ENCODE results near the gene BPIFB1. TPM values are rescaled to one million over a fixed set of nuclear protein-coding genes. Genes with fewer than 3 reads are reported as not detected.

BPIFB1 gene
- total RNA-seq: not detected

- H3K36me3 Mint-ChIP-seq: no peaks in the 10 kb centered on the region
- no peak within 1 kb of the TSS for H3K4me3 Mint-ChIP-seq
- DNase-seq: no peak
- H3K9me3 Mint-ChIP-seq: no peaks in the 10 kb centered on the region
- H3K27ac Mint-ChIP-seq: no peak within 1 kb of the TSS
- no peaks in the 10 kb centered on the region for H3K4me1 Mint-ChIP-seq
- no peaks in the 10 kb centered on the region for H3K27me3 Mint-ChIP-seq
Observed at GRCh38 chr20:33282991-33283555, at the start of gene BPIFB1. Gene BPIFB1, plus strand, starts transcription at chr20:33283214. Its CDS starts 2,860 bp downstream, at chr20:33286074.

GRCh38 chr20:33234050-33234449 is 49.0 kb upstream of the BPIFB1 start:
- no peak for DNase-seq
- Mint-ChIP-seq H3K36me3 (no peaks in the 10 kb centered on the region), H3K4me1 (peaks cover 9% of the 10 kb centered on the region), H3K9me3 (no peaks in the 10 kb centered on the region), H3K27ac (no peak overlapping the region), H3K4me3 (no peak overlapping the region), H3K27me3 (peaks cover 15% of the 10 kb centered on the region)

- Mint-ChIP-seq H3K36me3 (no peaks in the 10 kb centered on the region), H3K9me3 (no peaks in the 10 kb centered on the region), H3K27me3 (peaks cover 15% of the 10 kb centered on the region), H3K4me3 (no peak within 1 kb of the TSS), H3K4me1 (peaks cover 5% of the 10 kb centered on the region), H3K27ac (no peak within 1 kb of the TSS)
- DNase-seq: no peak
Observed at GRCh38 chr20:33235696-33236095, 47.3 kb upstream of the BPIFB1 start, which contains the start of gene BPIFA1. Gene BPIFA1, plus strand, starts transcription at chr20:33235996. Its CDS starts 1,716 bp downstream, at chr20:33237712.

GRCh38 chr20:33236351-33236750 is 46.7 kb upstream of the BPIFB1 start:
- no peaks in the 10 kb centered on the region for H3K36me3 Mint-ChIP-seq
- H3K27me3 Mint-ChIP-seq: peaks cover 15% of the 10 kb centered on the region
- H3K9me3 Mint-ChIP-seq: no peaks in the 10 kb centered on the region
- DNase-seq: no peak
- no peak overlapping the region for H3K4me3 Mint-ChIP-seq
- H3K4me1 Mint-ChIP-seq: peaks cover 5% of the 10 kb centered on the region
- no peak overlapping the region for H3K27ac Mint-ChIP-seq

- Mint-ChIP-seq H3K27me3 (peaks cover 15% of the 10 kb centered on the region), H3K27ac (no peak overlapping the region), H3K4me1 (no peaks in the 10 kb centered on the region), H3K4me3 (no peak overlapping the region), H3K9me3 (no peaks in the 10 kb centered on the region), H3K36me3 (no peaks in the 10 kb centered on the region)
- DNase-seq: no peak
Observed at GRCh38 chr20:33237989-33238388, 45.0 kb upstream of the BPIFB1 start.

GRCh38 chr20:33239418-33239817 is 43.6 kb upstream of the BPIFB1 start:
- H3K27me3 Mint-ChIP-seq: peaks cover 11% of the 10 kb centered on the region
- H3K9me3 Mint-ChIP-seq: no peaks in the 10 kb centered on the region
- H3K36me3 Mint-ChIP-seq: no peaks in the 10 kb centered on the region
- H3K4me1 Mint-ChIP-seq: no peaks in the 10 kb centered on the region
- DNase-seq: no peak
- no peak overlapping the region for H3K4me3 Mint-ChIP-seq
- no peak overlapping the region for H3K27ac Mint-ChIP-seq

GRCh38 chr20:33239979-33240736 is 42.9 kb upstream of the BPIFB1 start:
- no peaks in the 10 kb centered on the region for H3K36me3 Mint-ChIP-seq
- DNase-seq: no peak
- H3K9me3 Mint-ChIP-seq: no peaks in the 10 kb centered on the region
- peaks cover 11% of the 10 kb centered on the region for H3K27me3 Mint-ChIP-seq
- H3K27ac Mint-ChIP-seq: no peak overlapping the region
- no peak overlapping the region for H3K4me3 Mint-ChIP-seq
- no peaks in the 10 kb centered on the region for H3K4me1 Mint-ChIP-seq

GRCh38 chr20:33240923-33241322 is 42.1 kb upstream of the BPIFB1 start:
- H3K27ac Mint-ChIP-seq: no peak overlapping the region
- H3K4me3 Mint-ChIP-seq: no peak overlapping the region
- no peaks in the 10 kb centered on the region for H3K36me3 Mint-ChIP-seq
- no peaks in the 10 kb centered on the region for H3K9me3 Mint-ChIP-seq
- no peak for DNase-seq
- peaks cover 7% of the 10 kb centered on the region for H3K27me3 Mint-ChIP-seq
- H3K4me1 Mint-ChIP-seq: no peaks in the 10 kb centered on the region

- DNase-seq: no peak
- Mint-ChIP-seq H3K27ac (no peak overlapping the region), H3K4me1 (no peaks in the 10 kb centered on the region), H3K4me3 (no peak overlapping the region), H3K9me3 (no peaks in the 10 kb centered on the region), H3K27me3 (peaks cover 4% of the 10 kb centered on the region), H3K36me3 (no peaks in the 10 kb centered on the region)
Observed at GRCh38 chr20:33242319-33243100, 40.5 kb upstream of the BPIFB1 start.

GRCh38 chr20:33246077-33246476 is 36.9 kb upstream of the BPIFB1 start:
- no peaks in the 10 kb centered on the region for H3K4me1 Mint-ChIP-seq
- H3K4me3 Mint-ChIP-seq: no peak overlapping the region
- H3K36me3 Mint-ChIP-seq: no peaks in the 10 kb centered on the region
- H3K9me3 Mint-ChIP-seq: no peaks in the 10 kb centered on the region
- H3K27ac Mint-ChIP-seq: no peak overlapping the region
- no peak for DNase-seq
- no peaks in the 10 kb centered on the region for H3K27me3 Mint-ChIP-seq

- peaks cover 11% of the 10 kb centered on the region for H3K27me3 Mint-ChIP-seq
- H3K4me1 Mint-ChIP-seq: no peaks in the 10 kb centered on the region
- H3K9me3 Mint-ChIP-seq: peaks cover 2% of the 10 kb centered on the region
- no peak overlapping the region for H3K27ac Mint-ChIP-seq
- no peak for DNase-seq
- no peak overlapping the region for H3K4me3 Mint-ChIP-seq
- H3K36me3 Mint-ChIP-seq: no peaks in the 10 kb centered on the region
Observed at GRCh38 chr20:33249456-33249855, 33.6 kb upstream of the BPIFB1 start.

- Mint-ChIP-seq H3K27me3 (peaks cover 16% of the 10 kb centered on the region), H3K27ac (no peak overlapping the region), H3K4me3 (no peak overlapping the region), H3K4me1 (no peaks in the 10 kb centered on the region), H3K9me3 (peaks cover 2% of the 10 kb centered on the region), H3K36me3 (no peaks in the 10 kb centered on the region)
- no peak for DNase-seq
Observed at GRCh38 chr20:33250666-33251065, 32.3 kb upstream of the BPIFB1 start.

- H3K4me3 Mint-ChIP-seq: no peak overlapping the region
- no peaks in the 10 kb centered on the region for H3K4me1 Mint-ChIP-seq
- peaks cover 2% of the 10 kb centered on the region for H3K9me3 Mint-ChIP-seq
- peaks cover 16% of the 10 kb centered on the region for H3K27me3 Mint-ChIP-seq
- DNase-seq: no peak
- H3K27ac Mint-ChIP-seq: no peak overlapping the region
- no peaks in the 10 kb centered on the region for H3K36me3 Mint-ChIP-seq
Observed at GRCh38 chr20:33251496-33251895, 31.5 kb upstream of the BPIFB1 start.

- Mint-ChIP-seq H3K4me1 (no peaks in the 10 kb centered on the region), H3K9me3 (peaks cover 2% of the 10 kb centered on the region), H3K27ac (no peak overlapping the region), H3K27me3 (peaks cover 21% of the 10 kb centered on the region), H3K4me3 (no peak overlapping the region), H3K36me3 (no peaks in the 10 kb centered on the region)
- no peak for DNase-seq
Observed at GRCh38 chr20:33252460-33252859, 30.6 kb upstream of the BPIFB1 start.

- H3K9me3 Mint-ChIP-seq: peaks cover 2% of the 10 kb centered on the region
- DNase-seq: no peak
- H3K4me3 Mint-ChIP-seq: no peak overlapping the region
Observed at GRCh38 chr20:33255005-33255404, 28.0 kb upstream of the BPIFB1 start.

More at GRCh38 chr20:33255005-33255404, 28.0 kb upstream of the BPIFB1 start:
- H3K27ac Mint-ChIP-seq: no peak overlapping the region
- peaks cover 21% of the 10 kb centered on the region for H3K27me3 Mint-ChIP-seq
- H3K4me1 Mint-ChIP-seq: no peaks in the 10 kb centered on the region
- H3K36me3 Mint-ChIP-seq: no peaks in the 10 kb centered on the region
